NCI-H82 (cell line): ENCODE measurements around the gene PURA.
A peak's percentile ranks its signal among the peaks of the same experiment; 100 is the strongest.
"Not testable (repeated sequence)": the region's sequence is repeated elsewhere in the genome, so short reads cannot be mapped to it uniquely, and the experiment has no call there.

Source experiments
- DNase-seq: peaks from one replicate; lab custom pipeline; 2025; lab: John Stamatoyannopoulos, UW

The PURA gene

DNA sequence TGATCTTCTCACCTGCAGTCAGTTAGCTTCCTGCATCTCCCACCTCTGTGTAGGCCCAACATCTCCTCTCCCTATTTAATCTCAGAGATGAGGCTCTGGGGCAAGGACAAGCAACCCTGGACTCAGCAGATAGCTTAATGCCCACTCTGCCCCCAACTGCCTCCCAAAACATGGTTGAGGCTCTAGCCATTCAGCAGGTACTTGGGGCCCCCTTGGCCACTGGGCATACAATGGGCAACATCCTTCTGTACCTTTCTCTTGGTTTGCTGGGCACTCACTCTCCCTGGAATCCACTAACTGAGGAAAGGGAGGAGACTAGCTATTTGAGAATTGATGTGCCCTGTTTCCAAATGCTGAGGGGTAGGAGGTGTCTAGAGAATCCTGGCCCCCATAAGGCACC lies 21.2 kb downstream of the PURA start:
- DNase-seq, result no peak

DNA sequence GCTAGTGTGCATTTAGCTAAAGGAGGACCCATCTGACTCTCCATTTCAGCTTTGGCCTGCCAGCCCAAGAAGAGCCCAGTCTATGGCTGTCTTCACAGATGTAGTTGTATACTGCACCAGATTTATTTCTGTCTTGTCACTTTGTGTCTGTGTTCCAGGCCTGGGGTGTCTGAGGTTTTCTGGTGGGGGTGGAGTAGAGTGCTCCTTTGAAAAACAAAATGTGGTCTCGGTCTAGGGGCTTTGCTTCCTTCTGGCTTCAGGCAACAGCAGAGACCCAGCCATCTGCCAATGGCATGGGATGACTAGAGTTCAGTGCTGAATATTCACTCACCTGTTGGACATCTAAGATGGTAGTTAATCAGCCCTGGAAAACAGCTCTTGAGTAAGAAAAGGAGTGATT lies 22.7 kb downstream of the PURA start:
- no peak for DNase-seq

DNA sequence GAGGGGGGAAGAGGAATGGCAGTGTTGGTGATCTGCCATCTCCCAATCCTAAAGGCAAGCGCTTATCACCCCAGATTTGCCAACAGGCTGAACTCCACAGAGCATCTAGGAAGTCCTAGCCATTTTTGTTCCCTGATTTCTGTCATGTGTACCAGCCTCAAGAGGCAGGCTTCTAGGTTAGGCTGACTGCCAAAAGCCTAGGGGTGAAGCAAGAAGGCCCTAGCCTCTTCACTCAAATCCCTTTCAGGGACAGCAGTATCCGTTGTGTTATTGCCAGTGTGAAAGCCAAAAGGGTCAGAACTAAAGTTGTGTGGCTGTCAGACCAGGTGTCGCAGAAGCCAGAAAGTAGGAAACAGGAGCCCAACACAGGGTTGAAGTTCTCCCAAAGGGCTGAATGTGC lies 26.5 kb downstream of the PURA start:
- no peak for DNase-seq

DNA sequence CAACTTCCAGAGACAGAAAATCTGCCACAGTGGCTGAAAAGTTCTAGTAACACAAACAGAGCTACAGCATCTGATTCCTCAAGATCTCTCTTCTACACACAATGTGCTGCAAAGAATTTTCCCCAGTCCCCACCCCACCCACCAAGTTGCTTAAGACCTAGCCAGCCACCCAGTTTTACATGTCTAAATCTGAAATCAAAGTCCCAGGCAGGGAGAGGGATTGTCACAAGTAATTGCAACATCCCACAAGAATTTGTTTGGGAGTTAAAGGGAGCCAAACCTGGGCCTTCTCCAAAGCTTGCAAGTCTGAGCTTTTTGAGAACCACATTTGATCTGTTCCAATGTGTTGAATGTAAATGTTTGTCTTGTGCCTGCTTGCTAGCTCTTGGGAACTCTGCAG lies 27.3 kb downstream of the PURA start:
- DNase-seq, result no peak

DNA sequence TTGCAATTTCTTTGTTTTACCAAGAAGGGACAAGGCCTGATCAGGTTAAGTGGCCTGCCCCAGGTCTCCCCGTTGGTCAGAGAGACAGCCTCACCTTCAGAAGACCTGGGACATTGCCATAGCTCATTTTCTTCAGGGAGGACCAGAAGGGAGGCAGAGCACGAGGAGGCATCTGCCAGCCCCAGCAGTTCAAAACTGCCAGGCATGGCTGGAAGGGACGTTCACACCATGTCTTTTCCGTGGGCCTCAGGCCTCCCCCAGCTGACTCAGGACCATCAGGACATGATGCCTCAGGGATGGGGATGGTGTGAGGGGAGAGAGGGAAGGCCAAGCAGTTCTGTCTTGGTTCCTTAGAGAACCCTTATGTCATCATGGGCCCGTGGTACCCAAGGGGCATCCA lies 28.3 kb downstream of the PURA start:
- no peak for DNase-seq

DNA sequence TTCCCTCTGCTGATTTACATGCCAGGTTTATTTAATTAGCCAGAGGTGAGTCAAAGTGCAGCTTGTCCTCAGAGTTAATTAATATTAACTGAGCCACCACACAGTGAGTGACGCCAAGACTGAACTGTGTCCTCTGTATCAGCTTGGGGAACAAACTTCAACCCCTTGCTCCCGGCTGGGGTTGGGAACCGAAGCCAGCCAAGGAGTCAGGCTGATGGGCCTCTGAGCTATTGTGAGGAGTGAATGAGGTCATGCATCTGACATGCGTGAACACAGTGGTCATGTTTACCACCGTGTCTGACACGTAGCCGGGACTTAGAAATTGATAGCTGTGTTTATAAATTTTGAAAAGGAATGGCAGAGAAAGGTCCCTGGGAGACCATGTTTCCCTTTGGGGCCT lies 28.9 kb downstream of the PURA start:
- DNase-seq, result no peak

DNA sequence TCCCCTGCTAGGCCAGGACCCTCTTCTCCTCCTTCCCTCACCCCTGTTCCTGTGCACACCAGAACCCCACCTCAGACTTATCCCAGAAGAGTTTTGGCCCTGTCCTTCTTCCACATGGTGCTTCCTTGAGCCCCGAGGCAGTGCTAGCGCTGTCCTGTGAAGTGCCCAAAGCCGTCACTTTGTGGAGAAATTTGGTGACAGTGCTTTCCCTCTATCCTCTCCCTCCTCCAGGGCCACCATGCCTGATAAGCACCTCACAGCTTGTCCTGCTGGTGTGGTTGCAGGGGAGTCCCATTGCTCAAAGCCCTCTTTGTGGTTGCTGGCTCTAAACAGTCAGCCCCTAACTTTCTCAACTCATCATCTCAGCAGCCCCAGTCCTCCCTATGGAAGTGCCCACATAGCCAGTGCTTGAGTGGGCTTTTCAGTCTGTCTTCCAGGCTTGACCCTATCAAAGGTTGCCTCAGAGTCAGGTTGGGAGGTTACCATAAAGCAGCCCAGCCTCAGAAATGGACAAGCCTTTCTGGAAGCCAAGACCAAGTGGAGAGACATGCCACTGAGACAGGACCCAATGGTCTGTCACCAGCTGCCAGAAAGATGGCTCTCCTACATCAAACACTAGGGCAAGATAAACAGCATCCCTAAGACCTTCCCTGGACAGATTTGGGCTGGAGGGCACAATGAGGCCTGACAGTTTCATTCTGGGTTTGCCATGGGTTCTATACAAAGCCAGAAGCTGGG lies 29.8 kb downstream of the PURA start:
- DNase-seq, result no peak

DNA sequence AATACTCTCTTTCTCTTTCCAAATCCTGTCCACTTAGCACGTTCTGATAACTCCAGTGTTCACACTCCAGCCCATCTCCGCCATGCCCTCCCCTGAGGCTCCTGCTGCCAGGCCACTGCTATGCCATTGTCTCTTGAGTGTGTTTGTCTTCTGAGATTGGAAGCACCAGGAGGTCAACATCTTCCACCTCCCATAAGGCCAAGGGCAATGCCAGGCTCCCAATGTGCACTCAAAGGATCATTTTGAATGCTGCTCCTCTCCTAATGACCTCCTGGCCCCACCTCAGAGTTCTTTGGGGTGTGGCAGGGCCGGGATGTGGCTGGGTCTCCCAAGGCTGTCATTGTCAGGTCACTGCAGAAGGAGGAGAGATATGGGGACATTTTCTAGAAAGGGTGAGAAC lies 31.3 kb downstream of the PURA start:
- DNase-seq, result no peak

DNA sequence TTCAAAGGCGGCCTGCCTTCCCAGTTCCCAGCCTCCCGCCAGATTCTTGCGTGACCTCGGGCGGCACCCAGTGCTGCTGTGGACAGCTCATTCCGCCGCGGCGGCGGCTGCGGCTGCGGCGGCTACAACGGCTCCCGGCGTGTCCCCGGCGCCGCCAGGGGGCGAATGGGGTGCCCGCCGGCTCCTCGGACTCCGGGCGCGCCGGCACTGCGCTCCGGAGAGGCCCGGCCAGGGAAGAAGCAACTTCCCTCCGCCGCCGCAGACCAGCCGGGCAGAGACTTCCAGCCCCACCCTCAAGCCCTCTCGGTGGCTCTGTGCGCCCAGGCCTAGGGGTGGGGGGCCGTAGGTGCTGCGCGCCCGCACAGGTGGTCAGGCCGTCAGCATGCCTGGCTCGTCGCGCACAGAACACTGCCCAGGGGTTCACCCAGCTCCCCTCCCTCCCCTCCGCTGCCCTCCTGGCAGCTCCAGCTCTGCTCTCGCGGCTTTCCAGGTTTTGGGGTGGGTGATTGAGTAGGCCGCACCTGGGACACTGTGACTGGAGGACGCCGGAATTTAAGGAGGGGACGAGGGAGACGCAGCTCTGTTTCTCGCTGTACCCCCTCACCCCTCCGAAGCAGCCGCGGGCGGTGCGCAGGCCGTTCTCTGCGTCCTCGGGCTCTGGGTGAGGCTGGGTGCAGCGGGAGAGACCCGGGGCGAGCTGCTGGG lies 32.1 kb downstream of the PURA start:
- no peak for DNase-seq

DNA sequence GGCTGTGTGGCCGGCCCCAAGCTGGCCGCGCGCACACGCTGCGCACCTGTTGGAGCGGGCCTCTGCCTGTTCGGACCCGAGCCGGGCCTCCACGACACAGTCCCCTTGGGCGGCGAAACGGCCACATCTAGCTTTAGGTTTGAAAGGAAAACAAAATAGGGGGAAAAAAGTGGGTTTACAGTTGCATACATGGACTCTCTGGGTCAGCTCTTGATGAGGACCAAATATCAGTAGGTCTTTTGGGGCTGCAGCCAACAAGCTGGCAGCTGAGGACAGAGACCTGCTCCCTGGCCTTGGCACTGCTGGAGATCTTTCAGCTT lies 32.6 kb downstream of the PURA start:
- DNase-seq, result no peak

DNA sequence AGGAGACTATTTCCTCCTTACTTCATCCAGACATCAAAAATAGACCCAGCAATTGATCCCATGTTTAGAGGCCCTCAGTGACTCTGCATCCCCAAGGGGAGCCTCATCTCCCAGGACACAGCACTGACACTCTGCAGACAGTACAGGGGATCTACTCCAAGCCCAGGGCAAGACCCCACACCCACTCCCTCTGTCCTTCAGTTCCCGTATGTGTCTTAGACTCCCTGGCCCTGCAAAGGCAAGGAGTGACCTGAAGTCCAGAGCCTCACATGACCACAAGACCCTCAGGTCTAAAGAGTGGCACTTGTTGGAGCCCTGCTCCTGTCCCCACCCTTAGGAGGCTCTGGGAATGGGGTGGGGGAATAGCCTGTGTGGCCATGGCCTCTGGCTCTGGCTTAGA lies 33.6 kb downstream of the PURA start:
- no peak for DNase-seq

DNA sequence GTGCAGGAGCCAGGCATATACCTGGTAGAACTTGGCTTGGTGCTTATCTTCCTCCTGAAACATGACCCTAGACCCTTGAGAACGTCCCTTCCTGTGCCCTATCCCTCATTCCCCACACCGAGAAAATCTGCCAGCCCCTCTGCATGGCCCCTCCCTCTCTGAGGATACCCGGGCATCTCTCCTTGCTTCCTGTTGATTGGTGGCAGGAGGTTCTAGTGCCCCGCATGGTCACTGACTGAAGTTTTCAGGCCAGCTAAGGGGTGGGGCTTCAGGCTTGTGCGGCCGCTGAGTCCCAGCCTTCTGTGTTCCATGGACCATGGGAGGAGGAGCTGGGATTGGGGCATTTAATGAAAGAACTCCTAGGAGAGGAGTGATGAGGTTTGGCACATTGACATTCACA lies 34.6 kb downstream of the PURA start:
- peak; percentile 25 for DNase-seq

DNA sequence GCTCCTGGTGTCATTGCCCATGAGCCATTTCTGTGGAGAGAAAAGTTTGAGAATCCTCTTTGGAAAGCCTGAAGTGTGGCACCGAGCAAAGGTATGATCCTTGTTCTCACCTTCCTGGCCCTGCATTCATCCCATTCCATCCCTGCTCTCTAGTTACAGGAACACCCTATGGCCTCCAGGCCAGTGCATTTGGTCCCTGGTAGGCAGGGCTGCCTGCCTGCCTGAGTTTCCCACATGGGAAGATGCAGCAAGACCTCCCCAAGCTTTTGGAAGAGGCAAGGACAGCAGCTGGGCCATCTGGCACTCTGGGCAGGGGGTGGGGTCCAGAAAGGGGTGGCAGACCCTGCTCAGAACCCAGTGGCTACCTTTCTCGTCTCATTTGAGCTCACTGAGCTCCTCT lies 36.3 kb downstream of the PURA start:
- peak; percentile 52 for DNase-seq

DNA sequence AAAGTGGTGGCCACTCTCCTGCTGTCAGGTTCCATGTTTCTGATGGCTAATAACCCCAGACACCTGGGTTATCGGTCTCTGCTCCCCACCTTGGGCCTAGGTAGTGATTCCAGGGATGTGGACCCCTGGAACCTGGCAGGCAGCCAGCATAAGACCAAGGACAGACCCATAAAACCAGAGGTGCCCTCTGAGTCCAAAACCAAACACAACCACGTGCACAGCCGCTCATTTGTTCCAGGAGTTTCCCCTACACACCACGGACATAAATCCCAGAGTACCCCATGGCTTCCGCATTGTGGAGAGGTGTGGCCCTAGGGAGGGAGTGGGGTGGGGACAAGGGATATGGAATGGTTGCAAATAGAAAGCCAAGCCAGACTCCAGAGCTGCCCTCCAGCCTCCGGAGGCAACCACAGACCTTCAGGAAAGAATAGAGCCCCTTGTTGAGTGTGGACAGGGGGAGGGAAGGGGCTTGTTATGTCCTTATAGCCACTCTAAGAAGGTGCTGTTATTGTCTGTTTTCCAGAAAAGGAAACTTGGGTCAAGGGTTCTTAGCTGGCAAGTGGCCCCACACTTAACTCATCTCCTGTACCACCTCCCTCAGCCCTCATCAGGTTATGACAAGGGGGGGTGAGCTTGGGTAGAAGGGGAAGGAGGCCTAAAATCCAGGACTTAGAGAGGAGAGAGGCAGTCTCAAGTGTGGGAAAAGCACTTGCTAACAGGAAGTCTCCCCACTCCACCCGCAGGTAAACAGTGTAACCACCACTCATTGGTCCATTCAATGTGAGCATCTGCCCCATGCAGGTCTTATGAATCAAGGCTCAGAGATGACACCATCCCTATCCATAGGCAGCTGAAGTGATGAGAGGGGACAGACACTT lies 37.5 kb downstream of the PURA start:
- no peak for DNase-seq

DNA sequence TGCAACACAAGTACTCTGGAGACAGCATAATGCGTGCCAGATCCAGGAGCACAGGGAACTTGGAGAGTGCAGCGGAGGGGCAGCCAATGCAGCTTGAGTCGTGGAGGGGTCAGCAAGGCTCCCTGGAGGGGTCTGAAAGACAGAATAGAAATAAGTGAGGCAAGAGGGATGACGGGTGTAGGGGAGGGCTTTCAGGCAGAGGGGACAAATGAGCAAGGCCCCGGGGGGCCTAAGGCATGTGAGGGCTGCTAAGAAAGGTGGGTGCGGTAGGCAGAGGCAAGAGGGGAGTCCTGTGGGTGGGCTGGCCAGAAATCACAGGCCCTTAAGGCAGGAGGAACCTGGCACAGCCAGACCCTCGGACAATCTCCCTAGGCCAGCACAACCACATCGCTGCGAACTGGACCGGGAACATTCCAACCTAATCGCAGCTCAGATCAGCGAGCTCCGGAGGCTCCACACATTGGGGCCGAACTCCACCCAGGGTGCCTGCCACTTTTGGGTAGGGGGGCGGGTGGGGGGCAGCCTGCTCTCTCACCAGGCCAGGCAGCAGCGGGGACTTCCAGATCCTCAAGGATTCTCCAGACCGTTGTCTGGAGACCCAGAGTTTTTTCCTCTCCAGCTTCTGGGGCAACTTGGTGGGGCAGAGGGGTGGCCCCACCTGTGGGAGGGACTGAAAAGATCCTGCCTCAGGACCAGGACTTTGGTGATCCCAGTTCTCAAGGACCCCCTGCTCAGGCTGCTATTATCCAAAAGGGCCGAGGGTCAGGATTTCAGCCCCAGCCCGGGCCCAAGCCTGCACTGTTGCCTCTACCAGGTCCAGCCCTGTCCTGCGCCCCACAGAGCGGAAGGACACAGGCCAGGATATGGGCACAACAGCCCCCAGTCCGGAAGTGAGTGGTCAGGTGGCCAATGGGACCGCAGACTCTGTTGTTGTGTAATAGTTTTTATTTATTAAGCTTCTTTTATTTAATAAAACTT lies 38.4 kb downstream of the PURA start:
- DNase-seq, result no peak

DNA sequence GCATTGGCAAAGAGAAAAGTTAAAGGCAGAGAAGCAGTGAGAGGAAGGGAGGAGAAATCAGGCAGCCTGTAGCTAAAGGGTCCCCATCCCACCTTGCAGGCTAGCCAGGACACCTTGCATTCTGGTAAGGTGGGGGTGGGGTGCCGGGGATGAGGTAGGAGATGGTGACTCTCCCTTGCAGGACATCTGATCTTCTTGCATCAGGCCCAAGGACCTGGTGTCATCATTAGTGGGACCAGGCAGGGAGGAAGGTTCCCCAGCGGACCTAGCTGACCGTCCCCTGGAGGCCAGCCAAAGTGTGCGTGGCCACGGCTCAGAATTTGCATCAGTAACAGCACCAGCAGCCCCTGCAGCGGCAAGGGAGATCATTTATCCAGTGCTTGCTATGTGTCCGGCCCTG lies 39.3 kb downstream of the PURA start:
- no peak for DNase-seq

DNA sequence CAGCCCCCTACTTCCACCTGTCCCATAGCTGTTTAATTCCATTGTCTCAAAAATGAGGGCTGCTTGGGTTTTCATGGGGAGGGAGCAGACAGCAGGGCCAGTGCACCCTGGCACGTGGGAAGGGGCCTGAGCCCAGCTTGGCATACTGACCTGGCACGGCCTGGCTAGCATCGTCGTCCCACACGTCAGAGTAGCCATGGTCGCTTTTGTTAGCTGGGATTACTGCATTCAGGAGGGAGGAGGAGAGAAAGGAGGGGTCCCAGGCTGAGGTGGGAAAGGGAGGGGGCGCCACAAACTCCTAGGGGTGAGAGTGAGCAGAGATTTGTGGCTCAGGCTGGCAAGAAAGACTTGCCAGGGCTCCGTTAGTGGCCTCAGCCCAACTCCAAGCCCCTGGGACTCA lies 40.0 kb downstream of the PURA start:
- DNase-seq, result no peak

DNA sequence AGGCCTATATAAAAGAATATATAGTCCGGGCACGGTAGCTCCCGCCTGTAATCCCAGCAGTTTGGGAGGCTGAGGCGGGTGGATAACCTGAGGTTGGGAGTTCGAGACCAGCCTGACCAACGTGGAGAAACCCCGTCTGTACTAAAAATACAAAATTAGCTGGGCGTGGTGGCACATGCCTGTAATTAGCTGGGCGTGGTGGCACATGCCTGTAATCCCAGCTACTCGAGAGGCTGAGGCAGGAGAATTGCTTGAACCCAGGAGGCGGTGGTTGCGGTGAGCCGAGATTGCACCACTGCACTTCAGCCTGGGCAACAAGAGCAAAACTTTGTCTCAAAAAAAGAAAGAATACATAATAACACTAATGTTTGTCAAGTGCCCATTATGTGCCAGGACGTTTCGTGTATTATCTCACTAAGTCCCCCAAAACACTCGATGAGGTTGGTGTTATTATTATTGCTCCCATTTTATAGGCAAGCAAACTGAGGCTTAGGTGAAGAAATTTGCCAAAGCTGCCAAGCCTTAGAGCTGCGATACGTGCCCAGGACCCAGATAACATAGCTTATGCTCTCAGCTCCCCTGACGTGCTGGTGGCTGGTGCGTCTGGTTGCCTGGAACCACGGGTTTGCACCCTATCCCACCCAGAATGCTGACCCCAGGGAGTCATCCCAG lies 40.9 kb downstream of the PURA start:
- DNase-seq, result not testable (repeated sequence)

DNA sequence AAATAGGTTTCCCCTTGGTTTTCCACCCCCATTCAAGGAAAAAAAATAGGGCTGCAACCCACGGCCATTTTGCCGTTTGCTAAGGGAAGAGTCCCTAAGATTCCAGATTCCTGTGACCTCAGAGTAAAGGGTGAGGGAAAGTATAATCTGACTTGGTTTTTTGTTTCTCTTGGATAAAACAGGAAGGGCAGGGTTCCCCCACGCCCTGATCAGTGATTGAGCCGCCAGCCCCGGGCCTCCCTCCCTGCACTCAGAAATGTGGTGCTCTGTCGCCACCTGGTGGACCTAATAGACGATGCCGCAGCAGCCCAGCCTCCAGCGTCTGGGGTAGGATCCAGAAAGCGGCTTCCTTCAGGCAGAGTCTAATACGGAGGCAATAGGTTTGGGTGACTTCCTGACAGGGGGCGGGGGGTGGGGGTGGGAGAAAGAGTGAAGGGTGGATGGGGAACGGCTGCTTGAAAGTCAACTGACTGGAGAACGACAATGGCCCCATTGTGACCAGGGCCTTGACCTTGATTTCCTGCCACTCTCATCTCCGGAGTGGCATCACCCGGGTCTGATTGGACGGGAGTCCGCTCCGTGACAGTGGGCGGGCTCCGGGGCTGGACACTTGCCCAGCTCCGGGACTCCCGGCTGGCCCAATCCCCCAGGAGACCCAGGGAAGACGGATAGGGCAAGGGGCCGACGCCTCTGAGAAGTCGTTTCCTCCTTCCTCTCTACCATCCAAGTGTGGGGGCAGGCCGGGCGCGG lies 43.3 kb downstream of the PURA start:
- peak; percentile 89 for DNase-seq
